Left ventricle myocardium inferior (tissue), 1 donor: ENCODE measurements around the gene MAST4. TPM values are rescaled to one million over a fixed set of nuclear protein-coding genes. Genes with fewer than 3 reads are reported as not detected.

ENCODE experiments used
- DNase-seq: peaks from one replicate; pipeline ENCODE4 v3.0.0-alpha.2; 2020
- H3K27ac ChIP-seq: fragments of 200-600 bp; replicated peaks from 2 replicates; pipeline ENCODE4 v1.8.0; 2021
- H3K27me3 ChIP-seq: fragments of 200-600 bp; 2 replicates; pipeline ENCODE4 v1.8.0; 2021; ENCODE audit warnings: low read depth
- H3K36me3 ChIP-seq: fragments of 200-600 bp; 2 replicates; pipeline ENCODE4 v1.8.0; 2021
- H3K4me1 ChIP-seq: fragments of 200-600 bp; 2 replicates; pipeline ENCODE4 v1.8.0; 2021
- H3K4me3 ChIP-seq: fragments of 200-600 bp; 2 replicates; pipeline ENCODE4 v1.8.0; 2021; ENCODE audit warnings: mild to moderate bottlenecking, moderate library complexity
- H3K9me3 ChIP-seq: fragments of 200-600 bp; replicated peaks from 2 replicates; pipeline ENCODE4 v1.8.0; 2021
- intact Hi-C: fragments of 100-400 bp; cut with micrococcal nuclease; formaldehyde crosslinking; loops from one replicate; pipeline ENCODE4 v1.11.0; 2022
- total RNA-seq: library from RNA; stranded (reverse); fragmentation: NEBNext Ultra II Directional; extraction: Animal tissue kit (Norgen Biotek cat#: 25700); gene quantifications from one replicate; pipeline ENCODE4 v1.2.1, GENCODE V29; 2021
- TF ChIP-seq, protein P1 (sequence below): fragments of 200-600 bp; IDR thresholded peaks from 2 replicates; pipeline ENCODE4 v1.8.0; 2021; ENCODE audit warnings: antibody characterized with exemption, mild to moderate bottlenecking, borderline replicate concordance
- donor health status: DM: no; HTN: yes; CAD: no; lungs with severe emphysema.

MAST4 gene
- total RNA-seq, 1 donor from 2014 or later = 55.7 TPM

- TF ChIP-seq, protein P1, sequence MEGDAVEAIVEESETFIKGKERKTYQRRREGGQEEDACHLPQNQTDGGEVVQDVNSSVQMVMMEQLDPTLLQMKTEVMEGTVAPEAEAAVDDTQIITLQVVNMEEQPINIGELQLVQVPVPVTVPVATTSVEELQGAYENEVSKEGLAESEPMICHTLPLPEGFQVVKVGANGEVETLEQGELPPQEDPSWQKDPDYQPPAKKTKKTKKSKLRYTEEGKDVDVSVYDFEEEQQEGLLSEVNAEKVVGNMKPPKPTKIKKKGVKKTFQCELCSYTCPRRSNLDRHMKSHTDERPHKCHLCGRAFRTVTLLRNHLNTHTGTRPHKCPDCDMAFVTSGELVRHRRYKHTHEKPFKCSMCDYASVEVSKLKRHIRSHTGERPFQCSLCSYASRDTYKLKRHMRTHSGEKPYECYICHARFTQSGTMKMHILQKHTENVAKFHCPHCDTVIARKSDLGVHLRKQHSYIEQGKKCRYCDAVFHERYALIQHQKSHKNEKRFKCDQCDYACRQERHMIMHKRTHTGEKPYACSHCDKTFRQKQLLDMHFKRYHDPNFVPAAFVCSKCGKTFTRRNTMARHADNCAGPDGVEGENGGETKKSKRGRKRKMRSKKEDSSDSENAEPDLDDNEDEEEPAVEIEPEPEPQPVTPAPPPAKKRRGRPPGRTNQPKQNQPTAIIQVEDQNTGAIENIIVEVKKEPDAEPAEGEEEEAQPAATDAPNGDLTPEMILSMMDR = no peak
- no peak overlapping the region for H3K27ac ChIP-seq
- intact Hi-C loops = no loop called here
- H3K4me3 ChIP-seq = no peak overlapping the region
- H3K4me1 ChIP-seq = peaks cover 55% of the 10 kb centered on the region
- no peak for DNase-seq
- H3K36me3 ChIP-seq = peaks cover 3% of the 10 kb centered on the region
- H3K9me3 ChIP-seq = no peaks in the 10 kb centered on the region
- no peaks in the 10 kb centered on the region for H3K27me3 ChIP-seq
These were observed 489.4 kb downstream of the MAST4 start for GRCh38 chr5:67085616-67086015.

DNA sequence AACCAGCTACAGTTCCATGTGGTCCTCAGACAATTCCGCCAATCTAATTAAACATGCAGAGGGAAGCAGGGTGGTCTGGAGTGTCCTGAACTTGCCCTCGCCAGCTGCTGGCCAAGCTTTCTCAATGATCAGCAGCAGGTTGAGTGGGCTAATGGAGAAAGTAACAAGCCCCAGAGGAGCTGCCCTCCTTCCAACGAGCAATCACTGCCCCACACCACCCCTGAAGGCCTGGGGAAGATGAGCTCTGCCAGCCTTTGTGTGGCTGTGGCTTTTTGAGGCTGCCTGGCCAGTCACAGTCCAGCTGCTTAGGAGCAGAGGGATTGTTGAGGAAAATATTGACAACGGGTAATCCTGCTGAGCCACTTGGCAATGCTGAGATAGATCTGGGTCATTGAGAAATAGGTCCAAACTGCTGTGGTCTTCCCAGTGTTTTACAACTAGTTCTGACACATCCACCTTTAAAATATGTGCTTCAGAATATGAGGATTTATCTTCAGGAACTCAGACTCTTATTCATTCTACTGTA is 493.1 kb downstream of the MAST4 start:
- no peak overlapping the region for H3K4me3 ChIP-seq
- no peak for DNase-seq
- H3K4me1 ChIP-seq = peaks cover 64% of the 10 kb centered on the region
- H3K36me3 ChIP-seq = peaks cover 6% of the 10 kb centered on the region
- TF ChIP-seq, protein P1 = no peak
- H3K27me3 ChIP-seq = no peaks in the 10 kb centered on the region
- H3K9me3 ChIP-seq = no peaks in the 10 kb centered on the region
- intact Hi-C loops = no loop called here
- H3K27ac ChIP-seq = peak overlapping the region; percentile 31

- H3K4me1 ChIP-seq = peaks cover 72% of the 10 kb centered on the region
- TF ChIP-seq, protein P1 = no peak
- intact Hi-C loops = loop anchor here (10.0 kb wide), 1 partner anchor 105 kb away; no protein-coding TSS in a partner anchor
These were observed 493.8 kb downstream of the MAST4 start for GRCh38 chr5:67090040-67090439.

DNA sequence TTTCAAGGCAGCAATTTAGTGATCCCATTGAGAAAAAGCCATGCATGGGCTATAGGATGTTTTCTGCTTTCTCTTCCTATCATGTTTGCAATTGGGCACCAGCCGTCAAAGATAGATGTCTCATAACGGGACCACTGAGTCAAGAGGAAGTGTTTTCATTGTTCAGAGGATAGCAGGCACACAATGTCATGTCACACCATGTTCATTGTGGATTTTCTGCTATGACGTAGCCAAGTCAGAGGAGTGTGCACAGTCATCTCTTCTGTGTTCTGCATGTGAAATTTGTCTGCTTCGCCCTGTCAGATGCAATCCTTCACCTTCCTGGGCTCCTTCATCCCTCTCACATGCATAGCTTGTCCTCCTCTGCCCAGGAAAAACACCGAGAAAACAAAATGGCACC is 494.4 kb downstream of the MAST4 start:
- Histone ChIP-seq H3K4me1 (peaks cover 73% of the 10 kb centered on the region), H3K27ac (no peak overlapping the region), H3K4me3 (no peak overlapping the region), H3K9me3 (no peaks in the 10 kb centered on the region), H3K36me3 (peaks cover 6% of the 10 kb centered on the region), H3K27me3 (no peaks in the 10 kb centered on the region)
- no peak for DNase-seq
- intact Hi-C loops = loop anchor here (10.0 kb wide), 1 partner anchor 106 kb away; no protein-coding TSS in a partner anchor
- TF ChIP-seq, protein P1 = no peak

More at GRCh38 chr5:67090040-67090439, 493.8 kb downstream of the MAST4 start:
- H3K9me3 ChIP-seq = no peaks in the 10 kb centered on the region
- no peak overlapping the region for H3K27ac ChIP-seq
- H3K27me3 ChIP-seq = no peaks in the 10 kb centered on the region
- no peak overlapping the region for H3K4me3 ChIP-seq
- DNase-seq = no peak
- H3K36me3 ChIP-seq = peaks cover 6% of the 10 kb centered on the region

- peak overlapping the region; percentile 35 for H3K4me3 ChIP-seq
- no peaks in the 10 kb centered on the region for H3K9me3 ChIP-seq
- H3K36me3 ChIP-seq = peaks cover 6% of the 10 kb centered on the region
- DNase-seq = no peak
- H3K27me3 ChIP-seq = no peaks in the 10 kb centered on the region
- peaks cover 80% of the 10 kb centered on the region for H3K4me1 ChIP-seq
- TF ChIP-seq, protein P1 = peak; percentile 15
- intact Hi-C loops = loop anchor here (10.0 kb wide), 1 partner anchor 108 kb away; no protein-coding TSS in a partner anchor
- H3K27ac ChIP-seq = peak overlapping the region; percentile 88
These were observed 496.3 kb downstream of the MAST4 start for GRCh38 chr5:67092535-67092934.
